Measurements from ENCODE around the gene DLEC1. TPM values are rescaled to one million over a fixed set of nuclear protein-coding genes. Genes with fewer than 3 reads are reported as not detected.
"Not testable (repeated sequence)": the region's sequence is repeated elsewhere in the genome, so short reads cannot be mapped to it uniquely, and the experiment has no call there.

The DLEC1 gene
- total RNA-seq, 1 experiment from 2014 or later: not detected

DNA sequence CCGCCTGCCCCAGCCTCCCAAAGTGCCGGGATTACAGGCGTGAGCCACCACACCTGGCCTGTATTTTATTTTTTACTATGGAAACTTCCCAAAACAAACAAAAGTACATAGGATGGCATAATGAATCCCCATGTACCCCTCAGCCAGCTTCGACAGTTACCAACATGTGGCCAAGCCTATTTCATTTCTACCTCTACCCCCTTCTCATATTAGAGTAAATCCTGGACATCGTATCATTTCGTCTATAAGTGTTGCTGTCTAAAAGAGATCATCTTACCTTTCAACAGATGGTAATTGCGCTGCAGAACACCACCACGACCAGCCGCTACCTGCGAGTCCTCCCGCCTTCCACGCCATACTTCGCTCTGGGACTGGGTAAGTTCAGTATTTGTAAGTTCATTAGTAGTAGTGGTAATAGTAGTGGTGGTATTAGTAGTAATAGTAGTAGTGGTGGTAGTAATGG lies 44.9 kb downstream of the DLEC1 start:
- no peak for DNase-seq (ENCODE audit: low spot score)

- DNase-seq (ENCODE audit: low spot score): peak; percentile 12
Measured at GRCh38 chr3:38084334-38085310, 45.6 kb downstream of the DLEC1 start.

DNA sequence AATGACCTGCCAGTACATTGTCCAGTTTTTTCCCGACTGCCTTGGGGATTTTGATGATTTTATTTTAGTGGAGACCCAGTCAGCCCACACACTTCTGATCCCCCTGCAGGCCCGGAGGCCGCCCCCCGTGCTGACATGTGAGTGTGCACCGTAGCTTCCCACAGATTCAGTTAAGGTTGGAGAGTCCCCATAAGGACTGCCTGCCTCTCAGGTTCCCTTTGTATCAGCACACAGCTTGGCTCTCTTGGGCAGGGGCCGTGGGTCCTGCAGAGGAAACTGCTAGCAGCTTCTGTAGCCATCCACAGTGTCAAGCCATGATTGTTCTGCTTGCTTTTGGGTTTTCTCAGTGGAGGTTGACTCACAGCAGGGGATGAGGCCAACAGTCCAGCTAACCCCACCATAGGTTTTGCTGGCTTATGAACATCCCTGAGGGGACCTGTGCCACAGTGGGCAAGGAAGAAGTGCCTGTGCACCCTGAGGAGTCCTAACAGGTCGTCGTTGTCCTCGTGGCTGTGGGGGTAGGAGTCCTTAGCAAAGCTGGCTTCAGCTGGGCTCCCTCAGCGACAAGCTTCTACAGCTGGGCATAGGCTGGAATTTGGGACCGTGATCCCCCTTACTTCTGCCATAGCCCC lies 46.4 kb downstream of the DLEC1 start:
- no peak for DNase-seq (ENCODE audit: low spot score)

DNA sequence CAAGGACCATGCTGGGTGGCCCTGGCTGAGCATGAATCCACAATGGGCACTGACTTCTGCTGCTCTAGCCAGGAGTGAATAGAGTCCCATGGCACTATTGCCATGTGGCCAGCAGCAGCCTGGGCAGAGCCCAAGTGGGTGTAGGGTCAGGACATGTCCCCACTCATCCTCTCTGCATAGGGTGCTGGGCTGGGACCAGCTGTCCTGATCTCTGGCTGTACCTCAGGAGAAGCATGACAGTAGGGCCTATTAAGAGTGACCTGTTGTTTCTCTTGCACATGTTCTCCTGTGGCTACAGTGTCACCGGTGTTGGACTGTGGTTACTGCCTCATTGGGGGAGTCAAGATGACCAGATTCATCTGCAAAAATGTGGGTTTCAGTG lies 46.9 kb downstream of the DLEC1 start:
- DNase-seq (ENCODE audit: low spot score): no peak

DNA sequence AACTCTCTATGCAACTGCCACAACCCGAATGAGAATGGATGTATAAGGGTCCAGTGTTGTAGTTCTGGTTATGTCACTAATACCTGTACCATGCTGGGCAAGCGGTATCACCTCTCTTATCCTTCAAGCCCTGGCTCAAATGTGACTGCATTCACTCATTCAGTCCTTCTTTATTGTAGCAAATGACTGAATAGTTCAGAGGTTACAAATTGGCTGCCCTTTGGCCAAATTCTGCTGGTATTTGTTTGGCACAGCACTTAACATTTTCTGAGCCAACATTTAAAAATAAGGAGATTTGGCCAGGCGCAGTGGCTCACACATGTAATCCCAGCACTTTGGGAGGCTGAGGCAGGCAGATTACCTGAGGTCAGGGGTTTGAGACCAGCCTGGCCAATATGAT lies 47.5 kb downstream of the DLEC1 start:
- DNase-seq (ENCODE audit: low spot score): no peak

DNA sequence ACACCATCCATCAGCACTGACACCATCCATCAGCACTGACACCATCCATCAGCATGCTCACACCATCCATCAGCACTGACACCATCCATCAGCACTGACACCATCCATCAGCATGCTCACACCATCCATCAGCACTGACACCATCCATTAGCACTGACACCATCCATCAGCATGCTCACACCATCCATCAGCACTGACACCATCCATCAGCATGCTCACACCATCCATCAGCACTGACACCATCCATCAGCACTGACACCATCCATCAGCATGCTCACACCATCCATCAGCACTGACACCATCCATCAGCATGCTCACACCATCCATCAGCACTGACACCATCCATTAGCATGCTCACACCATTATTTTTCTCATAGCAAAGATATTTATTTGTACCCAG lies 48.3 kb downstream of the DLEC1 start:
- DNase-seq (ENCODE audit: low spot score): not testable (repeated sequence)

DNA sequence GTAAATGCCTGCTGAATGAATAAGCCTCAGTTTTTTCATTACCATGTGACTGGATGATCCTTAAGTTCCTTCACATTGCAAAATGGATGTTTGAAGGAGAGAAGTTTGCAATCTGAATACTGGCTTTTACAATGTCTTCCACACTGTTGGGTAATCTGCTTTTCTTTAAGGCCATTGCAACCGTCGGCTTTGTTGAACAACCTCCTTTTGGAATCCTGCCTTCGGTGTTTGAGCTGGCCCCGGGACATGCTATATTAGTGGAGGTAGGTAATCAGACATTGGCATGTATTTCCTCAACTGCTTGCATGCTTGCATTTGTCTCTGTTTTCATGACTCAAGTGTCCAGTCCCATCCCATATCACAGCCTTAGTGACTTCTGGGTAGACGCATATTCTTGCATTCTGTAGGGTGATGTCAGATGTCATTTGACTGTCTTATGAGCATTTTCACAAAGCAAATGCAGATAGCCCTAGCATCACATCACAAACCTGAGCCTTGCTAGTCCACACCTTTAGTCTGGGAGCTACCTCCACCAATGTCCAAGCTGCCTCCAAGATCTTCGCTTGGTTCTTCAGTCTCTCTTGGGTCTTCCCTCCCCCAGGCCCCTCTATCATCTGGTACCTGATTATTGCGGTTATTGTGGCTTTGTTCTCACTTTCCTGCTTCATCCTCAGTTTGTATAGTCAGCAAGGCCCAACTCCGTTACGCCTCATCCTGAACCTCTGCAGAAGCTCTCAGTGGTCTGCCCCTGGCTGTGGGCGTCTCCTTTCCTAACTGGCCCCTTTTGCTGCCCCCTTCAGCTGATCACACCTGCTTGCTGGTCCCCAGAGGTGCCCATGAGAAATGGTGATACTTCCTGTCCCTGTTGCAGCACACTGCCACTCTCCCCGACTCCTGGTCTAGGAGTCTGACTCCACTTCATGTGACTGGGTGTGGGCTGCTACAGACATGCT lies 49.4 kb downstream of the DLEC1 start:
- no peak for DNase-seq (ENCODE audit: low spot score)

DNA sequence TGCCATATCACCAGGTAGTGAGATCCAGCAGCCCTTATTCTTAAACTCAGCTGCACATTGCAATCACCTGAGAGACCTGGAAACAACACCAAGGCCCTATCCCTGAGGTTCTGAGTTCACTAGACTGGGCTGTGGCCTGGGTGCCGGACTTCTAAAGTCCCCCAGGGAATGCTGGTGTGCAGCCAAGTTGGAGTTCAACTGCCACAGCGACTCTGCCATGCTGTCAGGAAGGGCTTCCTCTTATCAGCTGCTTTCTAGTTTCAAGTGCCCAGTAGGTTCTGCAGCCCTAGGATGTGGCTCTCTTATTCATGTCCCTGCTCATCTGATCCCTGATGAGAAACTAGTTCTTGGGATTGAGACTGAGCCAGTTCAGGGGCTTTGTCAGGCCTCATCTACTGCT lies 50.2 kb downstream of the DLEC1 start:
- no peak for DNase-seq (ENCODE audit: low spot score)

DNA sequence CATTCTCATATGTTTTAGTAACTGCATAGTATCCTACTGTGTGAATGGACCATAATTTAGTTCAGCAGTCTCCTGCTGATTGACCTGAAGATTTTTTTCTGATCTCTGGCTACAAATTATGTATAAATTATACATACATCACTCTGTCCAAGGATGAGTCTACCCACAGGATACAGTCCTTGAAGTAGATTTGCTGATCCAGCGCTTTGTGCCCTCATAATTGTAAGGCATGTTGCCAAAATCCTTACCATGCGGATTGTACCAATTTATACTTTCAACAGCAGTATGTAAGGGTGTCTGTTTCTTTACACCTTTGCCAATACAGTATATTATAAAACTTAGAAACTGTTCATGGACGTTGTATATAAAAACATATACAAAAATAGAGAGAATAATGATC lies 51.4 kb downstream of the DLEC1 start:
- no peak for DNase-seq (ENCODE audit: low spot score)

DNA sequence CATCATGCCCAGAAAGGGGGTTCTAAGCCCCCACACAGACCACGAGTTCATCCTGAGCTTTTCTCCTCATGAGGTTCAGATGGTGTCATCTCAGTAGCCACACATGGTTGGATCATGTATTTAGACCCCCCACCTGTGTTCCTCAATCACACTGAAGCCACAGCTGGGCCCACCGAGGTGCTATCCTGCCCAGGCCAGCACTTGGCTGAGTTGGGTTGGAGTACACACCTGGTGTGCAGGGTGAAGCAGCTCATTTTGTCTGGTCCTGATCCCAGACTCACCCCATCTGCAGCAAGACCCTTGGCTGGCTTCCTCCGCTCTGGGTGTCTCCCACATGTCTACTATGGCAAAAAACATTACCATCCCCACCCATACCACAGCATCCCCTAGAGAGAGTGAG lies 56.0 kb downstream of the DLEC1 start:
- no peak for DNase-seq (ENCODE audit: low spot score)

DNA sequence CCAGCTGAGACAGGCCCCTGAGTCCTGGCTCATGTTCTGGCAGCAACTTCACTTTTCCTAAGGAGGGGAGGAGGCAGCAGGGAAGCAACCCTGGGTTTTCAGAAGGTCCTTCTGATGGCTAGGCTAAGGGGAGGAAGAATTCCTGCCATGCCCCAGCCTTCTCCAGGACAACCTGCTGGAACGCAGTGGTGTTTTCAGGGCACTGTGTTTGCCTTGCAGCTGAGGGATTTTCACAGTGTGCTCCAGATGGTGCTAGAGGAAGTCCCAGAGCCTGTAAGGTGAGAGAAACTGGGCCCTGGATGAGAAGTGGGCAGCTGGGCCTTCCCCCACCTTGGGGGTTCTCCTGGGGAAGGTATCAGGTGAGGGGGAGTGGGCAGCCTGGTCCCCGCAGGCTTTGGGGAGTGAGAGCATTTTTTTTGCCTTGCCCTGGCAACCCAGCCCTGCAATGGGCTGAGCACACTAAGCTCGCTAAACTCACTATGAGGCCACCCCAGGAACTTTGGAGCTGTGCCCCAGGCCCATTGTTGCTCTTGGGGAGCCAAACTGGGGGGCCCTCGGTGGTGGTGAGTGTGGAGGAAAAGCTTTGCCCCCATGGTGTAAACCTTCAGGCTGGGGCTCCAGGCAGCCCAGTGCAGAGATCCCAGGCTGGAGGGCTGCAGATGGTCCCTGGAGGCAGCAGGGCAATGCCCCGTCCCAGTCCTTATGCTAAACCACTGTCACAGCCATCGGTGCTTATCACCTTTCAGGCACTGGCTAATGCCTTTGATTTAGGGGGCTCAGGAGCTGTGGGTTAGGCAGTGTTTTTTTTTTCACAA lies 56.9 kb downstream of the DLEC1 start:
- no peak for DNase-seq (ENCODE audit: low spot score)

DNA sequence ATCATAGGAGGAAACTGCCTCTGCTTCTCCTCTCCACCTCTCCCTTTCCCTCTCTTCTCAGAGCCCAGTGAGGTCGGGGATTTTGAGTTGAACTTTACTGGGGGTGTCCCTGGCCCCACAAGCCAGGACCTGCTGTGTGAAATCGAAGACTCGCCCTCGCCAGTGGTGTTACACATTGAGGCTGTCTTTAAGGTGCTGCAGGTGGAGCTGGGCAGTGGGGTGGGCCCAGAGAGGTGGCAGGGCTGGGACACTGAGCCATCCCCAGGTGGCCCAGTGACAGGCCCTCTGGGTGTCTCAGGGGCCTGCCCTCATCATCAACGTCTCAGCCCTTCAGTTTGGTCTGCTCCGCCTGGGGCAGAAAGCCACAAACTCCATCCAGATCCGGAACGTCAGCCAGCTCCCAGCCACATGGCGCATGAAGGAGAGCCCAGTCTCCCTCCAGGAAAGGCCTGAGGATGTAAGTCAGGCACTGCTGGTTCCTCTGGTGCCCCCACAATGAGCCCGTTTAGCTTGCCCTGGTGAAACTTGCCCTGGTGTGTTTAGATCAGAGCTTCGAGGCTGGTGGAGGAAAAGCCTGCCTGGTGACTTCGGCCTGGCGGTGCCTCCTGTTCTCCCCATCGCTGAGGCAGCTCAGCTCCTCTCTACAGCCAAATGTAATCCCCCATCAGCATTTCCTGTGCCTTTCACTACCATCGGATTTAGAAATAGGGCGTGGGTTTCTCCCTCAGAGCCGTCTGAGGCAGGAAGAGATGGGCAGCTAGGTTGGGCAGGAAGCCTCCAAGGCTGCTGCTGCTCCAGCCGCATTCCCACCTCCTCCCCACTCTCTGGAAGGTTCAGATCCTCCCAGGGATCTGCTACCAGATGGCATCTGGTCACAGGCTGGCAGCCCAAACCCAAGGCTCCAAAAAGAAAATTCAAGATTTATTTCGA lies 58.7 kb downstream of the DLEC1 start:
- no peak for DNase-seq (ENCODE audit: low spot score)

- DNase-seq (ENCODE audit: low spot score): no peak
Measured at GRCh38 chr3:38098376-38098723, 59.3 kb downstream of the DLEC1 start.

- no peak for DNase-seq (ENCODE audit: low spot score)
Measured at GRCh38 chr3:38099518-38099917, 60.5 kb downstream of the DLEC1 start.

DNA sequence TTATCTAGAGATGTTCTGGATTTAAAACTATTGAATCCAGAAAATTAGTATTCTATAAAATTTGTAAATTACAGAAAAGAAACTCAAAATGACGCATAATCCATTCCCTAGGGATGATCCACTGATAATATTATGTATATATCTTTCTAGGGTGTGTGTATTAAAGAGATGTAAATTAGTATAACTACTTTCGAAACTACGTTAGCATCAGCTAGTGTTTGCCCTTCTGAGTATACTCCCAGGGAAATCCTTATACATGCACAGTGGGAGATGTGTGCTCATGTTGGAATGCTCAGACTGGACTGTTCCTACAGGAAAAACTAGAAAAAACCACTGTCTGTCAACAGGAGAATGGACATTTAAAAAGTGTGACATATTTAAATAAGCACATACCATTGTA lies 61.5 kb downstream of the DLEC1 start:
- DNase-seq (ENCODE audit: low spot score): no peak

DNA sequence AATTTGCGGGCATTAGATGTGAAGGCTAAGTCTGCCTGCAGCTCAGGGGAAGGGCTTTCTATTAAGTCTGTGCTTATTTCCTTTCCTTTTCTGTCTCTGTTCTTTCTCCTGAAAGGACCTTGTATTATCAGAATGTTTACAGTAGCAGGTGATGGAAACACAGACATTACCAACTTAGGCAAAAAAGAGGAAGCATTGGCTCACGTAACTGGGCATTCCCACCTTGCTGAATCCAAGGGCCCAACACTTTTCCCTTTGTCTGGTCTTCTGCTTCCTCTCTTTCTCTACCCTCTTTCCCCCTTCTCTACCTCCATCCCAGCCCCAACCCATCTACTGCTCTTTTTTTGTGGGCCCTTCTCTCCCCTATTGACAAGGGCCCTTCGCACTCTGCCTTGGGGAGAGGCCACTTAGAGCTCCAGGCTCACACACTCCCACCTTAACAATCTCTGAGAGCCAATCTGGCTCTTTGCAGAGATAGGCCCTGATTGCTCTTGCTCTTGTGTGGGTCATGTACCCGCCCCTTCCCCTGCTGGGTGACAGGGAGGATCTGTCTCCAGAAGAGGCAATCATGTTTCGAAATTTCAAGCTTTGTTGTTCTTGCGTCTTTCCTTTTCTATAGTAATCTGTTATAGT lies 62.9 kb downstream of the DLEC1 start:
- DNase-seq (ENCODE audit: low spot score): no peak

GRCh38 chr3:38102444-38102814 lies 63.4 kb downstream of the DLEC1 start:
- DNase-seq (ENCODE audit: low spot score): no peak

- DNase-seq (ENCODE audit: low spot score): no peak
Measured at GRCh38 chr3:38105525-38105924, 66.5 kb downstream of the DLEC1 start.

DNA sequence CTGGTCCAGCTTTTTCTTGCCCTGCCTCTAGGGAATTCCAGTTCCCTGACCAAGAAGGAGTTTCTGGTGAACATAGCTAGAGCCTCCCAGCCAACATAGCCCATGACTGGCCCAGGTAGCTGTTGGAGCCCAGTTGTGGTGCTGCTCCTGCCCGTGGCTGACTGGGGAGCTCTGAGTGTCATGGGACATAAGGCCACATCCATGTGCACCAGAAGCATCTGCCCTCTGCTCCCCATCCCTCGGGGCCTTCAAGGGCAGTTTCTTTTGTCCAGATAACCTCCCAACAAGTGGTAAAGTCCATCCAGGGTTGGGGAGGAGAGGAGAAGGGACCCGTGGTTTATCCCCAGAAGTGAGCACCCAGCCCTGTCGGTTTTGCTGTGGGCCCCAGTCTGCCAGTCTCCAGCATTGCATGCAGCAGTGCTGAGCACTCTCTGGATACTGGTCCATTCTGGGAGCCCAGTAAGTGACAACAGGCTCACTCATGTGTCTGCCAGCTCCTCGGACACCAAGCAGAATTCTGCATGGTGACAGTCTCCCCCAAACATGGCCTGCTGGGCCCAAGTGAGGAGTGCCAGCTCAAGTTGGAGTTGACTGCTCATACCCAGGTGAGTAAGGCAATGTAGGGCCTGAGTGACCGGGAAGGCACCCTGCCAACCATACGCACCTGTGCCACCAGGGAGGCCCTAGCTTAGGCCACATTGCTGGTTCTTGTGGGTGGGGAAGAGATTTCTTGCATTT lies 69.1 kb downstream of the DLEC1 start:
- DNase-seq (ENCODE audit: low spot score): no peak
